G401 (cell line): Measurements from ENCODE around the gene ARHGAP25. TPM values are rescaled to one million over a fixed set of nuclear protein-coding genes. Genes with fewer than 3 reads are reported as not detected.

ENCODE experiments used
- total RNA-seq: library from RNA; depleted of rRNA; stranded (reverse); fragments of >200 nt; shearing (Covaris generic); gene quantifications from 2 replicates; pipeline ENCODE4 v1.2.3, GENCODE V29; 2014; rRNA removed

ARHGAP25 gene
- total RNA-seq, 1 experiment from 2014 or later, result not detected

Other genes starting within 250 kb of the ARHGAP25 start
- not detected in 2 replicates for gene PROKR1, start 91.2 kb upstream of the ARHGAP25 start, total RNA-seq
- gene BMP10, start 136.6 kb downstream of the ARHGAP25 start, total RNA-seq, result not detected in 2 replicates
- not detected in 2 replicates for gene GKN2, start 218.1 kb downstream of the ARHGAP25 start, total RNA-seq
- gene GKN1, start 239.8 kb downstream of the ARHGAP25 start, total RNA-seq, result not detected in 2 replicates